Esophagus squamous epithelium (tissue), 5 donors: ENCODE measurements around the gene SLX9. TPM values are rescaled to one million over a fixed set of nuclear protein-coding genes. Genes with fewer than 3 reads are reported as not detected.

ENCODE experiments used
- DNase-seq: peaks from one replicate; lab custom pipeline; 2025; lab: John Stamatoyannopoulos, UW
- H3K27ac ChIP-seq, 4 donors: fragments of 200-600 bp; sonication (generic); one replicate each; pipeline ENCODE4 v1.5.1; 2016 to 2019; ENCODE audit warnings: mild to moderate bottlenecking in 1 of 4
- H3K27me3 ChIP-seq, 4 donors: fragments of 200-600 bp; sonication (generic); 1 replicate in 3 of 4; 2 replicates in 1 of 4; pipeline versions ENCODE4 v1.5.1 to v1.6.0; 2017 to 2021; ENCODE audit warnings: antibody characterized with exemption in 1 of 4
- H3K36me3 ChIP-seq, 3 donors: fragments of 200-600 bp; sonication (generic); one replicate each; pipeline ENCODE4 v1.5.1; 2016 to 2019
- H3K4me1 ChIP-seq, 3 donors: fragments of 200-600 bp; sonication (generic); one replicate each; pipeline ENCODE4 v1.5.1; 2017 to 2019
- H3K4me3 ChIP-seq, 4 donors: fragments of 200-600 bp; sonication (generic); 1 replicate in 3 of 4; 2 replicates in 1 of 4; pipeline ENCODE4 v1.5.1; 2016 to 2019; ENCODE audit warnings: mild to moderate bottlenecking in 2 of 4, moderate library complexity in 1 of 4
- H3K9me3 ChIP-seq, 3 donors: fragments of 200-600 bp; sonication (generic); one replicate each; pipeline ENCODE4 v1.5.1; 2016 to 2019
- POLR2A ChIP-seq, 4 donors: fragments of 450-650 bp; IDR thresholded peaks; one replicate each; pipeline ENCODE4 v1.6.1; 2017; ENCODE audit warnings: antibody characterized with exemption in 4 of 4, mild to moderate bottlenecking in 4 of 4, moderate library complexity in 3 of 4
- WGBS, 2 donors: methylation state at CpG; one replicate each; pipeline ENCODE4 v1.1.5; 2018; 5-methylcytosine and 5-hydroxymethylcytosine counted together
- intact Hi-C: fragments of 100-400 bp; cut with DNase I; formaldehyde crosslinking; loops from one replicate; pipeline ENCODE4 v1.15.0; 2022
- total RNA-seq, 4 donors: library from RNA; depleted of rRNA; stranded (reverse); fragments of >200 nt; gene quantifications; one replicate each; pipeline ENCODE4 v1.1.0, GENCODE V29; 2016
- TF ChIP-seq, protein P1 (sequence below), 6 experiments: fragments of 450-650 bp in 4 of 6; fragments of 200-600 bp in 2 of 6; sonication (generic) in 2 of 6; IDR thresholded peaks; one replicate each; pipeline ENCODE4 v1.5.1; 2016 to 2019; ENCODE audit warnings: antibody characterized with exemption in 6 of 6, mild to moderate bottlenecking in 4 of 6, moderate library complexity in 4 of 6
- donor health status: DM: yes; HTN: yes; CAD: no.

SLX9 gene
- total RNA-seq, 4 donors from 2014 or later, result 10.2 to 16.1 (median 11.1) TPM

DNA sequence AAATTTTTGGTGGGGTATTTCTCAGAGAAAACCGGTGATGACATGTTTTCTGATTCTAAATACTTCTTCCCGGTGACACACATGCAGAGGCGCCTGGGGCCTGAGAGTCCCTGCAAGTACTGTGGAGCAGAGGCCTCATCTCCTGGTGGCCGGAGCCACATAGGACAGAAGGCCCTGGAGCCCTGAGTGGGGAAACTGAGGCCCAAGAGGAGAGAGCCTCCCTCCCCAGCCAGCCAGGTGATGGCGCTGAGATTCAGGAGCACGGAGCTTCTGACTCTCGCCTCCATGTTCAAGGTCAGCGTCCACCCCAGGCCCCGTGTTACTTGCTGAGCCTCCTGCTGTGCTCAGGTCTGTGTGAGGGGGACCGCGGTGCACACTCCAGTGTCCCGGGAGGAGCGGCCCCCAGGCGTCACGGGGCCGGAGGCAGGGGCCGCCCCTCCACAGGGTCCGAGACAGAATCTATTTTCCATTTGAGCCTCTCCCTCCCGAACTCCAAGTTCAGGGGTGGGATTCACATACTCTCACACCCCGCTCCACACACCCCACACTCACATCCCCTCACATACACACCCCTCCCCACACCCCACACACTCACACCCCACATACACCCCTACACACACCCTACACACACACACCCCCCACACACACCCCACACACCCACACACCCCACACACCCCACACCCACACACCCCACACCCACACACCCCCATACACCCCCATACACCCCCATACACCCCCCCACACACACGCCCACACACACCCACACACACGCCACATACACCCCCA lies 43.8 kb downstream of the SLX9 start:
- Histone ChIP-seq H3K9me3 (no peaks in the 10 kb centered on the region), H3K27ac (no peak overlapping the region), H3K4me1 (peaks cover 4 to 6% (median 6%) of the 10 kb centered on the region in 3 donors), H3K4me3 (no peak overlapping the region), H3K27me3 (no peaks in the 10 kb centered on the region), H3K36me3 (no peaks in the 10 kb centered on the region)
- WGBS, 2 donors, result 81 to 85% methylated on average over 9 to 13 of the region's 22 CpGs
- TF ChIP-seq, protein P1, sequence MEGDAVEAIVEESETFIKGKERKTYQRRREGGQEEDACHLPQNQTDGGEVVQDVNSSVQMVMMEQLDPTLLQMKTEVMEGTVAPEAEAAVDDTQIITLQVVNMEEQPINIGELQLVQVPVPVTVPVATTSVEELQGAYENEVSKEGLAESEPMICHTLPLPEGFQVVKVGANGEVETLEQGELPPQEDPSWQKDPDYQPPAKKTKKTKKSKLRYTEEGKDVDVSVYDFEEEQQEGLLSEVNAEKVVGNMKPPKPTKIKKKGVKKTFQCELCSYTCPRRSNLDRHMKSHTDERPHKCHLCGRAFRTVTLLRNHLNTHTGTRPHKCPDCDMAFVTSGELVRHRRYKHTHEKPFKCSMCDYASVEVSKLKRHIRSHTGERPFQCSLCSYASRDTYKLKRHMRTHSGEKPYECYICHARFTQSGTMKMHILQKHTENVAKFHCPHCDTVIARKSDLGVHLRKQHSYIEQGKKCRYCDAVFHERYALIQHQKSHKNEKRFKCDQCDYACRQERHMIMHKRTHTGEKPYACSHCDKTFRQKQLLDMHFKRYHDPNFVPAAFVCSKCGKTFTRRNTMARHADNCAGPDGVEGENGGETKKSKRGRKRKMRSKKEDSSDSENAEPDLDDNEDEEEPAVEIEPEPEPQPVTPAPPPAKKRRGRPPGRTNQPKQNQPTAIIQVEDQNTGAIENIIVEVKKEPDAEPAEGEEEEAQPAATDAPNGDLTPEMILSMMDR (IDR thresholded peaks at IDR 0.05), result no peak
- no peak for TF ChIP-seq POLR2A (IDR thresholded peaks at IDR 0.05)
- intact Hi-C loops, result no loop called here
- no peak for DNase-seq

DNA sequence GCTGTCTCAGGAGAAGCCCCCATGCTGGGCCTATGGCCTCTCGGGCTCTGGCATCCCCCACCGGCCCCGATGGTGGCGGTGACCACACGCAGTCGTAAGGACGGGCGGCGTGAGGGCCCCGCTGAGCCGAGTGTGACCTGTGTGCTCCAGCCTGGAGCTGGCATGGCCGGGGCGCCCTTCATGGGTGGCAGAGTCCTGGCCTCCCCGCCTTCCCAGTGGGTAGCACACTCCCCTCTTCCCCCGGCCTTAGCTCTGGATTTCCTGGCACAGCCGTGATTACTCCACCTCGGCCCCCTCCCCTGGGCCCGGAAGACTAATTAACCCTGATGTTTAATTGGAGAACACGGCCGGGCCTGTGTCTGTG lies 44.6 kb downstream of the SLX9 start:
- H3K4me3 ChIP-seq, result no peak overlapping the region
- peak overlapping the region in 1 of 4 donors; percentile 47 for H3K27ac ChIP-seq
- no peak for TF ChIP-seq POLR2A (IDR thresholded peaks at IDR 0.05)
- WGBS, 2 donors, result 76% methylated on average over 7 of the region's 20 CpGs; no CpG with 5 or more reads in 1 of the 2 donors
- DNase-seq, result no peak
- H3K4me1 ChIP-seq, result peaks cover 4 to 6% (median 6%) of the 10 kb centered on the region in 3 donors
- intact Hi-C loops, result no loop called here
- no peaks in the 10 kb centered on the region for H3K9me3 ChIP-seq
- H3K27me3 ChIP-seq, result no peaks in the 10 kb centered on the region
- no peaks in the 10 kb centered on the region for H3K36me3 ChIP-seq

DNA sequence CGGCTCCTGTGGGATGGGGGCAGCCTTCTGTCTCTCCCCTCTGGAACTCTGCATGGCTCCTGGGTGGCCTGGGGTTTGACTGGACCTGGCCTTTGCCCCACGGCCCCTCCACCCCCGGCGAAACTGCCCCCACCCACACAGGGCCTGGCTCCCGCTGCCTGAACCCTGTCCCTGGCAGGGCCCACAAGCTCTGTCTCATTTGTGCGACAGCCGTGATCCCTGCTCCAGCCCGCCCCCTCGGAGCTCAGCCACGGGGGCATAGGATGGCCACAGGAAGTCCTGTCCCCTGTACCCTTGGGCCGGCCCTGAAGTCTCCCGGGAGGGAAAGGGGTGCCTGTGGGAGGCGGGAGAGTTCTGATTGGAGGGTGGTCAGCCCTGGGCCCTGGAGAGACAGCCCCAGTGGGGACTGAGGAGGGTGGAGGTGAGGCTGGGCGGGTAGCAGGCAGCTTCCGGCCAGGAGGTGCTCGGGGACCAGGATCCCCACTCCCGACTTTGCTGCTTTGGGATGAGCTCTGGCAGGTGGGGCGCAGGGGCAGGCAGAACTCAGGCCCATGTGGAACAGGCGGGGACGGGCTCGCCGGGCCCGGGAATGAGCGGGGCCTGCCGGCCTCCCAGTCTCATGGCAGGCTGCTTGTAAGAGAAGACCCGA lies 45.1 kb downstream of the SLX9 start:
- WGBS, 2 donors, result 50 to 73% methylated on average over 1 to 8 of the region's 26 CpGs
- no peaks in the 10 kb centered on the region for H3K27me3 ChIP-seq
- no peaks in the 10 kb centered on the region for H3K36me3 ChIP-seq
- H3K9me3 ChIP-seq, result no peaks in the 10 kb centered on the region
- H3K4me1 ChIP-seq, result peaks cover 4 to 7% (median 6%) of the 10 kb centered on the region in 3 donors
- intact Hi-C loops, result no loop called here
- DNase-seq, result no peak
- H3K27ac ChIP-seq, result peak overlapping the region in 1 of 4 donors; percentile 47
- no peak overlapping the region for H3K4me3 ChIP-seq
- TF ChIP-seq, protein P1 (IDR thresholded peaks at IDR 0.05), result no peak
- no peak for TF ChIP-seq POLR2A (IDR thresholded peaks at IDR 0.05)

DNA sequence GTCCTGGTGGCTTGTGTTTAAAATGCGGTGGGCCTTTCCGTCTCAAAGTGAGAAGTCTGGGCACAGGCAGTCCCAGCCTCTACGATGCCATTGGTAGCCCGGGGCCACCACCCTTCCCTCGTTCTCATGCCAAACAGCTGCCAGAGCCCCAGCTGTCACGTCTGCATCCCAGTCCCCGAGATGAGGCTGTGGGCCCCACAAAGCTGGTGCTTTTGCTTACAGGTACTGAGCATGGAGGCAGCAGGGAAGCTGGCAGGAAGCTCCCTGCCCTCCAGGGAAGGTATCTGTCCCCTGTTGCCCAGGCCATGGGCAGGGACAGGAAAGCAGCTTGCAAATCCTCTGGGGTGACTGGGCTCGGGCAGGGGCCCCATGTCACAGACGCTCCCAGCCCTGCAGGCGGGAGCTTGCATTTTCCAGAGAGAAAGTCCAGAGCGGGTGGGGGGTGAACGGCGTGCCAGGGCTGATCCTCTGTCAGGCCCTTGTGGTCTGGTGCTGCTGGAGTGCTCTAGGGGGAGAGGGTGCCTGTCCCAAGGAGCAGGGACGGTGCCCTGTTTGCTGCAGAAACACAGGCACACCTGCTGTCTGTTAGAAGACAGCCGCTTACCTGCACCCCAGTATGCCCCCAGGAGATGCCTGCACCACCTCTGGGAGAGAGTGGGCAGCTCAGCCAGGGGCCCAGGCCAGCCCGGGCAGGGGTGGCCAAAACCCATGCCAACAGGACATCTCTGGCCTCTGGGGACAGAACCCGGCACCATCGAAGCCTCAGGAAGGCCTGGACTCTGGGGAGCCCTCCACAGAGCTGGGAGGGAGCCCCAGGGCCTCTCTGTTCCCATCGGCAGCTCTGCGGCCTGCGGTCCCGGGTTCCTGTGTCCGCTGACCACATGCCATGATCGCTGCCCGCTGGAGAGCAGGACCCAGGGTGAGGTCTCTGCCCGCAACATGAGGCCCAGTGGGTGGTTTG lies 45.9 kb downstream of the SLX9 start:
- intact Hi-C loops, result no loop called here
- TF ChIP-seq POLR2A (IDR thresholded peaks at IDR 0.05), result no peak
- TF ChIP-seq, protein P1 (IDR thresholded peaks at IDR 0.05), result no peak
- Histone ChIP-seq H3K4me1 (peaks cover 4 to 14% (median 6%) of the 10 kb centered on the region in 3 donors), H3K4me3 (no peak overlapping the region), H3K27me3 (no peaks in the 10 kb centered on the region), H3K9me3 (no peaks in the 10 kb centered on the region), H3K27ac (peak overlapping the region in 1 of 4 donors; percentile 47), H3K36me3 (no peaks in the 10 kb centered on the region)
- DNase-seq, result no peak
- WGBS, 2 donors, result 28 to 61% methylated on average over 5 to 6 of the region's 26 CpGs
